Mammary epithelial cell (primary cell): ENCODE measurements around the gene RPS6KA2.

Experiments
- EZH2 ChIP-seq: IDR thresholded peaks from 2 replicates; pipeline ENCODE4 v1.6.1; 2012; ENCODE audit warnings: low read length, inconsistent platforms, borderline replicate concordance
- TF ChIP-seq, protein P1 (sequence below), 2 donors: IDR thresholded peaks in 1 of 2; conservative IDR thresholded peaks in 1 of 2; 2 replicates each; pipeline ENCODE4 v1.5.1; 2011 to 2012; ENCODE audit warnings: inconsistent platforms in 2 of 2, low read length in 2 of 2, mild to moderate bottlenecking in 2 of 2, control low read depth in 1 of 2, low read depth in 1 of 2; ENCODE audit not compliant: insufficient read depth in 1 of 2; ENCODE audit errors: extremely low read depth in 1 of 2

GRCh38 chr6:166400181-166400580 is 226.9 kb downstream of the RPS6KA2 start:
- TF ChIP-seq, protein P1, sequence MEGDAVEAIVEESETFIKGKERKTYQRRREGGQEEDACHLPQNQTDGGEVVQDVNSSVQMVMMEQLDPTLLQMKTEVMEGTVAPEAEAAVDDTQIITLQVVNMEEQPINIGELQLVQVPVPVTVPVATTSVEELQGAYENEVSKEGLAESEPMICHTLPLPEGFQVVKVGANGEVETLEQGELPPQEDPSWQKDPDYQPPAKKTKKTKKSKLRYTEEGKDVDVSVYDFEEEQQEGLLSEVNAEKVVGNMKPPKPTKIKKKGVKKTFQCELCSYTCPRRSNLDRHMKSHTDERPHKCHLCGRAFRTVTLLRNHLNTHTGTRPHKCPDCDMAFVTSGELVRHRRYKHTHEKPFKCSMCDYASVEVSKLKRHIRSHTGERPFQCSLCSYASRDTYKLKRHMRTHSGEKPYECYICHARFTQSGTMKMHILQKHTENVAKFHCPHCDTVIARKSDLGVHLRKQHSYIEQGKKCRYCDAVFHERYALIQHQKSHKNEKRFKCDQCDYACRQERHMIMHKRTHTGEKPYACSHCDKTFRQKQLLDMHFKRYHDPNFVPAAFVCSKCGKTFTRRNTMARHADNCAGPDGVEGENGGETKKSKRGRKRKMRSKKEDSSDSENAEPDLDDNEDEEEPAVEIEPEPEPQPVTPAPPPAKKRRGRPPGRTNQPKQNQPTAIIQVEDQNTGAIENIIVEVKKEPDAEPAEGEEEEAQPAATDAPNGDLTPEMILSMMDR (conservative IDR thresholded peaks at IDR 0.05 in 1 of 2, IDR thresholded peaks at IDR 0.05 in 1 of 2; ENCODE audit: extremely low read depth in 1 of 2, insufficient read depth in 1 of 2, low read depth in 1 of 2, low read length in 2 of 2): no peak
- TF ChIP-seq EZH2: no peak
